NCI-H510A treated with DMSO at 0.1 percent for 48 hours (cell line): ENCODE results near the gene GADD45A.
A peak's percentile ranks its signal among the peaks of the same experiment; 100 is the strongest.

ENCODE experiments used
- DNase-seq: peaks from one replicate; lab custom pipeline; 2025; lab: John Stamatoyannopoulos, UW

The GADD45A gene

GRCh38 chr1:67668660-67669059, 16.3 kb upstream of the GADD45A start:
- peak; percentile 42 for DNase-seq

GRCh38 chr1:67672260-67672803, 12.7 kb upstream of the GADD45A start:
- peak; percentile 20 for DNase-seq

GRCh38 chr1:67673468-67674201, 11.4 kb upstream of the GADD45A start:
- DNase-seq, result no peak

- peak; percentile 93 for DNase-seq
These were observed 10.6 kb upstream of the GADD45A start for GRCh38 chr1:67674260-67675011.

GRCh38 chr1:67675800-67676199, 9.2 kb upstream of the GADD45A start:
- DNase-seq, result no peak

GRCh38 chr1:67676287-67676686, 8.7 kb upstream of the GADD45A start:
- no peak for DNase-seq

GRCh38 chr1:67676946-67677345, 8.1 kb upstream of the GADD45A start:
- DNase-seq, result no peak

- DNase-seq, result no peak
These were observed 7.6 kb upstream of the GADD45A start for GRCh38 chr1:67677408-67677807.

GRCh38 chr1:67677930-67678329, 7.1 kb upstream of the GADD45A start:
- no peak for DNase-seq

GRCh38 chr1:67679691-67680090, 5.3 kb upstream of the GADD45A start:
- no peak for DNase-seq

GRCh38 chr1:67680486-67680885, 4.5 kb upstream of the GADD45A start:
- no peak for DNase-seq

- DNase-seq, result no peak
These were observed 2.3 kb upstream of the GADD45A start for GRCh38 chr1:67682659-67683197.

GRCh38 chr1:67683316-67683715, 1.7 kb upstream of the GADD45A start:
- DNase-seq, result no peak

GRCh38 chr1:67683766-67684525, 1.1 kb upstream of the GADD45A start:
- DNase-seq, result no peak

- DNase-seq, result no peak
These were observed 405 bp upstream of the GADD45A start for GRCh38 chr1:67684526-67685066.

GRCh38 chr1:67685558-67686266, 711 bp downstream of the GADD45A start:
- peak; percentile 30 for DNase-seq

GRCh38 chr1:67686267-67687197, 1.5 kb downstream of the GADD45A start:
- DNase-seq, result peak; percentile 84

GRCh38 chr1:67687198-67687545, 2.2 kb downstream of the GADD45A start:
- DNase-seq, result peak; percentile 17

GRCh38 chr1:67687649-67688048, 2.6 kb downstream of the GADD45A start:
- DNase-seq, result no peak

- no peak for DNase-seq
These were observed 3.7 kb downstream of the GADD45A start for GRCh38 chr1:67688526-67689219.
